SK-N-SH treated with all-trans-retinoic acid at 6 μM for 48 hours (cell line): ENCODE results near the gene NMT2.

Experiments used
- ATAC-seq: fragments of 200-7000 bp; cut with Tn5 transposase; 3 replicates; pipeline ENCODE4 v1.9.1; 2020; ENCODE audit warnings: mild to moderate bottlenecking, moderate library complexity
- ARNTL ChIP-seq: fragments of 450-650 bp; formaldehyde crosslinking; IDR thresholded peaks from 2 replicates; pipeline ENCODE4 v1.5.0; 2020; ENCODE audit warnings: low read depth, mild to moderate bottlenecking, moderate library complexity, borderline replicate concordance
- BACH2 ChIP-seq: fragments of 250-450 bp; sonication (Bioruptor Pico); IDR thresholded peaks from 2 replicates; pipeline ENCODE4 v1.9.0; 2021; ENCODE audit warnings: mild to moderate bottlenecking, borderline replicate concordance
- CSDC2 ChIP-seq: fragments of 250-450 bp; sonication (Bioruptor Pico); IDR thresholded peaks from 2 replicates; pipeline ENCODE4 v1.5.0; 2020; ENCODE audit warnings: mild to moderate bottlenecking, moderate library complexity
- CSRNP3 ChIP-seq: fragments of 250-450 bp; sonication (Bioruptor Pico); IDR thresholded peaks from 2 replicates; pipeline ENCODE4 v1.5.1; 2021; ENCODE audit warnings: mild to moderate bottlenecking, moderate library complexity
- ESRRG ChIP-seq: fragments of 250-450 bp; sonication (Bioruptor Pico); IDR thresholded peaks from 2 replicates; pipeline ENCODE4 v1.6.1; 2021; ENCODE audit warnings: mild to moderate bottlenecking
- GLIS3 ChIP-seq: fragments of 250-450 bp; sonication (Bioruptor Pico); IDR thresholded peaks from 2 replicates; pipeline ENCODE4 v1.5.0; 2020; ENCODE audit warnings: mild to moderate bottlenecking, moderate library complexity
- ISL1 ChIP-seq: fragments of 250-450 bp; sonication (Bioruptor Pico); IDR thresholded peaks from 2 replicates; pipeline ENCODE4 v2.1.2; 2022; ENCODE audit warnings: mild to moderate bottlenecking, moderate library complexity
- OSR1 ChIP-seq: fragments of 250-450 bp; sonication (Bioruptor Pico); IDR thresholded peaks from 2 replicates; pipeline ENCODE4 v1.8.0; 2022; ENCODE audit warnings: moderate library complexity, mild to moderate bottlenecking, inconsistent platforms
- PATZ1 ChIP-seq: fragments of 250-450 bp; sonication (Bioruptor Pico); IDR thresholded peaks from 2 replicates; pipeline ENCODE4 v1.8.0; 2020; ENCODE audit warnings: mild to moderate bottlenecking, moderate library complexity, borderline replicate concordance
- PPARA ChIP-seq: fragments of 250-450 bp; sonication (Bioruptor Pico); IDR thresholded peaks from 2 replicates; pipeline ENCODE4 v1.5.0; 2020; ENCODE audit warnings: mild to moderate bottlenecking, borderline replicate concordance
- SNAI2 ChIP-seq: fragments of 250-450 bp; sonication (Bioruptor Pico); IDR thresholded peaks from 2 replicates; pipeline ENCODE4 v1.5.0; 2020; ENCODE audit warnings: mild to moderate bottlenecking, moderate library complexity
- TCF4 ChIP-seq: fragments of 250-450 bp; sonication (Bioruptor Pico); IDR thresholded peaks from 2 replicates; pipeline ENCODE4 v1.8.0; 2021; ENCODE audit warnings: mild to moderate bottlenecking, moderate library complexity, borderline replicate concordance
- TOX ChIP-seq: fragments of 250-450 bp; sonication (Bioruptor Pico); IDR thresholded peaks from 2 replicates; pipeline ENCODE4 v1.8.0; 2021; ENCODE audit warnings: mild to moderate bottlenecking, moderate library complexity, borderline replicate concordance
- ZC3H10 ChIP-seq: fragments of 250-450 bp; sonication (Bioruptor Pico); IDR thresholded peaks from 2 replicates; pipeline ENCODE4 v1.5.1; 2021; ENCODE audit warnings: mild to moderate bottlenecking, moderate library complexity
- ZFP3 ChIP-seq: fragments of 250-450 bp; sonication (Bioruptor Pico); IDR thresholded peaks from 2 replicates; pipeline ENCODE4 v1.5.0; 2020; ENCODE audit warnings: mild to moderate bottlenecking, moderate library complexity
- ZFP30 ChIP-seq: fragments of 450-650 bp; formaldehyde crosslinking; IDR thresholded peaks from 2 replicates; pipeline ENCODE4 v1.5.0; 2022; ENCODE audit warnings: mild to moderate bottlenecking, moderate library complexity
- ZNF565 ChIP-seq: fragments of 450-650 bp; formaldehyde crosslinking; conservative IDR thresholded peaks from 2 replicates; pipeline ENCODE4 v1.5.0; 2020; ENCODE audit warnings: low read depth, mild to moderate bottlenecking, moderate library complexity
- ZNF70 ChIP-seq: fragments of 450-650 bp; formaldehyde crosslinking; IDR thresholded peaks from 2 replicates; pipeline ENCODE4 v1.5.0; 2020; ENCODE audit warnings: mild to moderate bottlenecking, moderate library complexity
- ZNF8 ChIP-seq: fragments of 450-650 bp; formaldehyde crosslinking; IDR thresholded peaks from 2 replicates; pipeline ENCODE4 v1.5.0; 2020; ENCODE audit warnings: mild to moderate bottlenecking, moderate library complexity
- TF ChIP-seq, protein P1 (sequence below): fragments of 250-450 bp; sonication (Bioruptor Pico); IDR thresholded peaks from 2 replicates; pipeline ENCODE4 v1.5.1; 2020; ENCODE audit warnings: low read depth, mild to moderate bottlenecking, moderate library complexity
- TF ChIP-seq, protein P2 (sequence below): fragments of 250-450 bp; sonication (Bioruptor Pico); IDR thresholded peaks from 2 replicates; pipeline ENCODE4 v1.8.0; 2021; ENCODE audit warnings: low read depth, mild to moderate bottlenecking, moderate library complexity, borderline replicate concordance
- TF ChIP-seq, protein P3 (sequence below): fragments of 250-450 bp; sonication (Bioruptor Pico); IDR thresholded peaks from 2 replicates; pipeline ENCODE4 v1.5.0; 2020; ENCODE audit warnings: mild to moderate bottlenecking, moderate library complexity

NMT2 gene

GRCh38 chr10:15069230-15069629 lies 99.3 kb downstream of the NMT2 start:
- ATAC-seq, result no peak
- TF ChIP-seq GLIS3 (CRISPR knock-in tag), result no peak

DNA sequence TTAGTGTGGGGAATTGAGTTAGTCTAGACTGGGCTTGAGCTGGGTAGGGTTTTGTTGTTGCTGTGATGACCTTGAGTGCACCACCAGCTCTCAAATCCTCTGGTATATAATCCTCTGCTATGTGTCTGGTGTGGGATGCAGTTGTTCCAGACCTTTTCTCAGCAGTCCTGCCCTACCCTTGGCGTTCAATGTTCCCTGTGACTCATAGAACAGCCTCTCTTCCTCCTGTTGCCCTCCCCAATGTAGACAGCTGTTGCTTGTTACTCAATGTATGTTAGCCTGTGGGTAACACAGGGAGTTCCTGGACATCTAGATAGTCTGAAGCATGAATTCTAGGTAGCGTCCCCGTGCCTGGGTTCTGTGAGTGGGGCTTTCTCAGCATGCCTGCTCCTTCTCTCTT lies 99.7 kb downstream of the NMT2 start:
- ATAC-seq, result no peak
- TF ChIP-seq ZFP3 (CRISPR knock-in tag) (no peak), BACH2 (CRISPR knock-in tag) (no peak), ZNF565 (CRISPR knock-in tag) (no peak), ZC3H10 (no peak), TOX (CRISPR knock-in tag) (no peak), ZNF8 (CRISPR knock-in tag) (no peak), ZFP30 (no peak), ARNTL (no peak), ZNF70 (no peak), SNAI2 (CRISPR knock-in tag) (no peak), ISL1 (CRISPR knock-in tag) (no peak), TCF4 (CRISPR knock-in tag) (no peak), GLIS3 (CRISPR knock-in tag) (no peak)
- TF ChIP-seq, protein P1, sequence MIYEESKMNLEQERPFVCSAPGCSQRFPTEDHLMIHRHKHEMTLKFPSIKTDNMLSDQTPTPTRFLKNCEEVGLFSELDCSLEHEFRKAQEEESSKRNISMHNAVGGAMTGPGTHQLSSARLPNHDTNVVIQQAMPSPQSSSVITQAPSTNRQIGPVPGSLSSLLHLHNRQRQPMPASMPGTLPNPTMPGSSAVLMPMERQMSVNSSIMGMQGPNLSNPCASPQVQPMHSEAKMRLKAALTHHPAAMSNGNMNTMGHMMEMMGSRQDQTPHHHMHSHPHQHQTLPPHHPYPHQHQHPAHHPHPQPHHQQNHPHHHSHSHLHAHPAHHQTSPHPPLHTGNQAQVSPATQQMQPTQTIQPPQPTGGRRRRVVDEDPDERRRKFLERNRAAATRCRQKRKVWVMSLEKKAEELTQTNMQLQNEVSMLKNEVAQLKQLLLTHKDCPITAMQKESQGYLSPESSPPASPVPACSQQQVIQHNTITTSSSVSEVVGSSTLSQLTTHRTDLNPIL (CRISPR knock-in tag), result no peak
- TF ChIP-seq, protein P2, sequence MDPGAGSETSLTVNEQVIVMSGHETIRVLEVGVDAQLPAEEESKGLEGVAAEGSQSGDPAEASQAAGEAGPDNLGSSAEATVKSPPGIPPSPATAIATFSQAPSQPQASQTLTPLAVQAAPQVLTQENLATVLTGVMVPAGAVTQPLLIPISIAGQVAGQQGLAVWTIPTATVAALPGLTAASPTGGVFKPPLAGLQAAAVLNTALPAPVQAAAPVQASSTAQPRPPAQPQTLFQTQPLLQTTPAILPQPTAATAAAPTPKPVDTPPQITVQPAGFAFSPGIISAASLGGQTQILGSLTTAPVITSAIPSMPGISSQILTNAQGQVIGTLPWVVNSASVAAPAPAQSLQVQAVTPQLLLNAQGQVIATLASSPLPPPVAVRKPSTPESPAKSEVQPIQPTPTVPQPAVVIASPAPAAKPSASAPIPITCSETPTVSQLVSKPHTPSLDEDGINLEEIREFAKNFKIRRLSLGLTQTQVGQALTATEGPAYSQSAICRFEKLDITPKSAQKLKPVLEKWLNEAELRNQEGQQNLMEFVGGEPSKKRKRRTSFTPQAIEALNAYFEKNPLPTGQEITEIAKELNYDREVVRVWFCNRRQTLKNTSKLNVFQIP (CRISPR knock-in tag), result no peak
- TF ChIP-seq, protein P3, sequence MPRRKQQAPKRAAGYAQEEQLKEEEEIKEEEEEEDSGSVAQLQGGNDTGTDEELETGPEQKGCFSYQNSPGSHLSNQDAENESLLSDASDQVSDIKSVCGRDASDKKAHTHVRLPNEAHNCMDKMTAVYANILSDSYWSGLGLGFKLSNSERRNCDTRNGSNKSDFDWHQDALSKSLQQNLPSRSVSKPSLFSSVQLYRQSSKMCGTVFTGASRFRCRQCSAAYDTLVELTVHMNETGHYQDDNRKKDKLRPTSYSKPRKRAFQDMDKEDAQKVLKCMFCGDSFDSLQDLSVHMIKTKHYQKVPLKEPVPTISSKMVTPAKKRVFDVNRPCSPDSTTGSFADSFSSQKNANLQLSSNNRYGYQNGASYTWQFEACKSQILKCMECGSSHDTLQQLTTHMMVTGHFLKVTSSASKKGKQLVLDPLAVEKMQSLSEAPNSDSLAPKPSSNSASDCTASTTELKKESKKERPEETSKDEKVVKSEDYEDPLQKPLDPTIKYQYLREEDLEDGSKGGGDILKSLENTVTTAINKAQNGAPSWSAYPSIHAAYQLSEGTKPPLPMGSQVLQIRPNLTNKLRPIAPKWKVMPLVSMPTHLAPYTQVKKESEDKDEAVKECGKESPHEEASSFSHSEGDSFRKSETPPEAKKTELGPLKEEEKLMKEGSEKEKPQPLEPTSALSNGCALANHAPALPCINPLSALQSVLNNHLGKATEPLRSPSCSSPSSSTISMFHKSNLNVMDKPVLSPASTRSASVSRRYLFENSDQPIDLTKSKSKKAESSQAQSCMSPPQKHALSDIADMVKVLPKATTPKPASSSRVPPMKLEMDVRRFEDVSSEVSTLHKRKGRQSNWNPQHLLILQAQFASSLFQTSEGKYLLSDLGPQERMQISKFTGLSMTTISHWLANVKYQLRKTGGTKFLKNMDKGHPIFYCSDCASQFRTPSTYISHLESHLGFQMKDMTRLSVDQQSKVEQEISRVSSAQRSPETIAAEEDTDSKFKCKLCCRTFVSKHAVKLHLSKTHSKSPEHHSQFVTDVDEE (CRISPR knock-in tag), result no peak

DNA sequence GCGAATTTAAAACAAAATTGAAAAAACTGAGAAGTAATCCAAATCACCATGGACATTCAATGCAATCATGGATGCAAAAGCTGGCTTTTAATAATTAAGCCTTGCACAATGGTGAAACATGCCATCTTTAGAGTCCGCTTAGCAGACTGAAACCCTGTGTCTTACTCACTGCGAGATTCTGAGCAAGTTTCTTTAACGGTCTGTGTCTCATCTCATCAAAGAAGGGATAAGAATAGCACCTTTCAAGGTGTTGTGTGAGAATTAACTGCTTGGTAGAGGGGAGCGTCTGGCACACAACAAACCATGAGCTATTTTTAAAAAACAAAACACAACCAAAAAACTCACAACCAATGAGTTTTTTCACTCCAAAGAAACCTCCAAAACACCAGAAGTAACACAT lies 101.3 kb downstream of the NMT2 start:
- no peak for TF ChIP-seq ISL1 (CRISPR knock-in tag)
- TF ChIP-seq ZFP30, result no peak
- TF ChIP-seq, protein P2 (CRISPR knock-in tag), result no peak
- no peak for TF ChIP-seq BACH2 (CRISPR knock-in tag)
- no peak for TF ChIP-seq SNAI2 (CRISPR knock-in tag)
- no peak for TF ChIP-seq PPARA (CRISPR knock-in tag)
- no peak for TF ChIP-seq CSDC2 (CRISPR knock-in tag)
- no peak for TF ChIP-seq GLIS3 (CRISPR knock-in tag)
- TF ChIP-seq ARNTL, result no peak
- no peak for TF ChIP-seq ZC3H10
- TF ChIP-seq OSR1 (CRISPR knock-in tag), result no peak
- TF ChIP-seq ZNF70, result no peak
- TF ChIP-seq PATZ1 (CRISPR knock-in tag), result no peak
- TF ChIP-seq, protein P3 (CRISPR knock-in tag), result no peak
- no peak for TF ChIP-seq ESRRG (CRISPR knock-in tag)
- no peak for TF ChIP-seq ZFP3 (CRISPR knock-in tag)
- no peak for TF ChIP-seq CSRNP3 (CRISPR knock-in tag)
- TF ChIP-seq, protein P1 (CRISPR knock-in tag), result no peak
- ATAC-seq, result no peak
